GM20000 (cell line): Measurements from ENCODE around the gene RPL29.

ENCODE experiments used
- DNase-seq: peaks from one replicate; pipeline ENCODE4 v3.0.0; 2012; ENCODE audit warnings: low spot score
- CTCF ChIP-seq: IDR thresholded peaks from 2 replicates; pipeline ENCODE4 v1.5.1; 2012; ENCODE audit warnings: mild to moderate bottlenecking, control low read depth; ENCODE audit errors: extremely low read depth, missing control alignments

RPL29 gene

DNA sequence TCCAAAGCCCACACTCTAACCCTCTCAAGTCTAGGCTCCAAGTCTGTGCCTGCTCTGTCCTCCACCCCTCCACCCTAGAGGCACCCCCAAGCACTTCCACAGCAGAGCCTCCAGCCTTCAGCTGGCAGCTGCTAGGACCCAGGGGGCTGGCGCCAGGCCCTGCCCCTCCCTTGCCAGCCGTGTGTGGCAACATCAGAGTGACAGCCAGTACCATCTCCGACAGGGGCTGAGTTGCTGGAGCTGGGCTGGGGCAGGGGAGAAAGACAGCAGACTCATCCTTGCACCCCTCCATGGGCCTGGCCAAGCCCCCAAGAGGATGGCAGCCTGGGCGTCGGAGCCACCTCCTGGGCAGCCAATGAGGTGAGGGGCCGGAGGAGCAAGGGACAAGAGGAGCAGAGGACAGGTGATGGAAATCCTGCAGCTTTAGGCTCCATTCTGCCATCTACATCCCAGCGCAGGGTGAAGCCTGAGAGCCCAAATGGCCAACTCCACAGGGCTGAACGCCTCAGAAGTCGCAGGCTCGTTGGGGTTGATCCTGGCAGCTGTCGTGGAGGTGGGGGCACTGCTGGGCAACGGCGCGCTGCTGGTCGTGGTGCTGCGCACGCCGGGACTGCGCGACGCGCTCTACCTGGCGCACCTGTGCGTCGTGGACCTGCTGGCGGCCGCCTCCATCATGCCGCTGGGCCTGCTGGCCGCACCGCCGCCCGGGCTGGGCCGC, 40.4 kb downstream of the RPL29 start, which contains the start of gene GPR62:
Gene GPR62, plus strand, starts transcription at position 207 of the 718 bp plus-strand sequence. Its CDS starts 272 bp downstream, at position 479.
- no peak for TF ChIP-seq CTCF
- no peak for DNase-seq

DNA sequence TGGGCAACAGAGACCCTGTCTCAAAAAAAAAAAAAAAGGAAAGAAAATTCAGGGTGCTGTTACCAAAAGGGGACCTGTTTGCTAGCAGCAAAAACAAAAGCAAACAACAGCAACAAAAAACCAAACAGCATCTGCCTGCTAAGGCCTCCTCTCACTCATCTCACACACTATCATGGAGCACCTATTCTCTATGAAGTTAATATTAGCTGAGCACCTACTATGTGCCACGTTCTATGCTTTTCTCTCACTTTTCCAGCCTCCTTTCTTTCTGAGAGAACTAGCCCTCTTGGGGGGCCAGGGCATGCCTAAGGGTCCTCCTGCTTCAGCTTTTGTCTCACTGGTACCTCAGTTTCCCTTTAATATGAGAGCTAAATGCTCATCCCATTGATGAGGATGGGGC, 41.0 kb downstream of the RPL29 start:
- no peak for DNase-seq
- TF ChIP-seq CTCF: no peak

DNA sequence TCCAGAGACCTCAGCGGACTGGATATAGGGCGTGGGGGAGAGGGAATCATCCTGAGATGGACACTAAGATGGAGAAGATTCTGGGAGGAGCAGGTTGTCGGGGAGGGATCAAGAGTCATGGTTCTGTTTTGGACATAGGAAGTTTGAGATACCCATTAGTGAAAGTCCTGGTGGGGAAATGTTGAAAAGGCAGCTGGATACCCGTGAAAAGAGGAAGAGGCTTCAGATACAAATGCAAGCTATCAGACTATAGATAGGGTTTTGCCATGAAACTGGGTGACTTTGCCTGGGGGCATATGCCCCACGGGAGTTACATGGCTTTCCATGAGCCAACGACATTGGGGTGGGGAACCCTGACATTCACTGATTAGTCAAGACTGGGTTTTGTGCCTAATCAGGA, 41.6 kb downstream of the RPL29 start:
- no peak for DNase-seq
- TF ChIP-seq CTCF: no peak

GRCh38 chr3:51953445-51953844, 42.2 kb downstream of the RPL29 start:
- no peak for TF ChIP-seq CTCF
- DNase-seq: no peak

- TF ChIP-seq CTCF: no peak
- no peak for DNase-seq
These were observed 44.8 kb downstream of the RPL29 start for GRCh38 chr3:51950899-51951298.

DNA sequence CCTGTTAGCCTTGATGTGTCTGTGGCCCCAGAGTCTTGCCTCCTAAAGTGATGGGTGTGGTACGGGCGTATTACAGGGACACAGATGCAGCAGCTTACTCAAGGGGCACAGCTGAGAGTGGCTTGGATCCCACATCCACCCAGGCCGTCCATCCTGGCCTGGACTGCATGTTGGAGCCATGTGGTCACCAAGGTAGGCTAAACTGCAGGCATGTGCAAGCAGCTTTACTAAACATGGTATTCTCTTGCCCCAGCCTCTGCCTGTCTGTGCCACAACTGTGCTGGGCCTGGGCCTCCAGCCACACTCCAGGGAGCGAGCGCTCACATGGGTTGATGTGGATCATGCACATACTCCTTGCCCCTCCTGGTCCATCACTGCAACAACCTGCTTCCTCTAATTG, 46.6 kb downstream of the RPL29 start:
- no peak for DNase-seq
- TF ChIP-seq CTCF: no peak

GRCh38 chr3:51948016-51948580, 47.6 kb downstream of the RPL29 start:
- TF ChIP-seq CTCF: no peak
- no peak for DNase-seq
